ENCODE measurements around the gene PTGES2. TPM values are rescaled to one million over a fixed set of nuclear protein-coding genes. Genes with fewer than 3 reads are reported as not detected.
A peak's percentile ranks its signal among the peaks of the same experiment; 100 is the strongest.
"Not testable (repeated sequence)": the region's sequence is repeated elsewhere in the genome, so short reads cannot be mapped to it uniquely, and the experiment has no call there.

PTGES2 gene
- total RNA-seq, 6 experiments from 2014 or later, result 68.5 to 82.8 (median 70.6) TPM

GRCh38 chr9:128129976-128130590 is 2.6 kb upstream of the PTGES2 start:
- H3K27ac Mint-ChIP-seq; H3K4me3 Mint-ChIP-seq; H3K36me3 Mint-ChIP-seq (ENCODE audit: low read depth); H3K9me3 Mint-ChIP-seq: not testable (repeated sequence)
- peaks cover 27% of the 10 kb centered on the region for H3K27me3 Mint-ChIP-seq (ENCODE audit: insufficient read depth)
- peak; percentile 55 for DNase-seq
- H3K4me1 Mint-ChIP-seq (ENCODE audit: low read depth), result peaks cover 24% of the 10 kb centered on the region
- TF ChIP-seq CTCF (IDR thresholded peaks at IDR 0.05), result peak; percentile 72

GRCh38 chr9:128128836-128129590 is 1.5 kb upstream of the PTGES2 start:
- Mint-ChIP-seq H3K9me3 (no peaks in the 10 kb centered on the region), H3K27ac (peak overlapping the region; percentile 96), H3K27me3 (ENCODE audit: insufficient read depth) (peaks cover 20% of the 10 kb centered on the region), H3K4me1 (ENCODE audit: low read depth) (peaks cover 28% of the 10 kb centered on the region), H3K36me3 (ENCODE audit: low read depth) (0 out of 2 replicates have a peak, but pooled peaks cover 4% of the 10 kb centered on the region), H3K4me3 (peak overlapping the region; percentile 99)
- no peak for DNase-seq
- TF ChIP-seq CTCF (IDR thresholded peaks at IDR 0.05), result no peak

GRCh38 chr9:128127990-128128835 is 684 bp upstream of the PTGES2 start:
- peak; percentile 78 for DNase-seq
- peaks cover 13% of the 10 kb centered on the region for H3K27me3 Mint-ChIP-seq (ENCODE audit: insufficient read depth)
- no peak for TF ChIP-seq CTCF (IDR thresholded peaks at IDR 0.05)
- no peaks in the 10 kb centered on the region for H3K9me3 Mint-ChIP-seq
- H3K36me3 Mint-ChIP-seq (ENCODE audit: low read depth), result no peaks in the 10 kb centered on the region
- peak overlapping the region; percentile 99 for H3K4me3 Mint-ChIP-seq
- peaks cover 28% of the 10 kb centered on the region for H3K4me1 Mint-ChIP-seq (ENCODE audit: low read depth)
- H3K27ac Mint-ChIP-seq, result peak overlapping the region; percentile 96

- no peak for DNase-seq
- Mint-ChIP-seq H3K4me1 (ENCODE audit: low read depth) (peaks cover 28% of the 10 kb centered on the region), H3K27ac (peak overlapping the region; percentile 33), H3K9me3 (no peaks in the 10 kb centered on the region), H3K27me3 (ENCODE audit: insufficient read depth) (no peaks in the 10 kb centered on the region; the same call in 1 of the 2 replicates), H3K36me3 (ENCODE audit: low read depth) (no peaks in the 10 kb centered on the region), H3K4me3 (peak overlapping the region; percentile 88)
- no peak for TF ChIP-seq CTCF (IDR thresholded peaks at IDR 0.05)
These were observed 1.8 kb downstream of the PTGES2 start for GRCh38 chr9:128125580-128126354.
